ENCODE data around the gene CD300H. TPM values are rescaled to one million over a fixed set of nuclear protein-coding genes. Genes with fewer than 3 reads are reported as not detected.

CD300H gene
- total RNA-seq, 1 donor from 2014 or later, result not detected

DNA sequence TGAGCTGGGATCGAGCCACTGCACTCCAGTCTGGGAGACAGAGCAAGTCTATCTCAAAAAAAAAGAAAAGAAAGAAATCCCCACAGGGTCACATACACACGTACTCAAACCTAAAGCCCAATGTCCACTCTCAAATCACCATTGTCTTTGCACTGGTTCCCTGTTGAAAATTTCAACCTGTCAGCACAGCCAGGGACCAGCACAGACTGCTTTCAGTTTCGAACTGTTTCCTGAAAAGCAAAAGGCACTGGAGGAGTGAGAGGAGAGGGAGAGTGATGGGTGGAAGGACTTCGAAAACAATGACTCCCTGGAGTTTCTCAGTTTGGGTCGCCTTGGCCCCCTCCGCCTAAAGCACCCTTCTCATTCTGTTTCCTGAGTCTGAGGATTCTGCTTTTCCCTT is 12.4 kb downstream of the CD300H start:
- Histone ChIP-seq H2AFZ (replicated peaks) (no peak overlapping the region), H3K9me3 (ENCODE audit: low read depth) (no peaks in the 10 kb centered on the region), H3K4me1 (no peaks in the 10 kb centered on the region), H3K79me2 (ENCODE audit: low read depth) (no peaks in the 10 kb centered on the region), H3K4me2 (no peak overlapping the region), H3K27me3 (no peaks in the 10 kb centered on the region), H3K4me3 (no peak overlapping the region), H4K20me1 (ENCODE audit: low read depth) (no peaks in the 10 kb centered on the region), H3K9ac (no peak overlapping the region), H3K36me3 (no peaks in the 10 kb centered on the region), H3F3A (ENCODE audit: low read depth) (no peaks in the 10 kb centered on the region), H3K27ac (no peak overlapping the region)
- peak overlapping the region; percentile 42 for H3K27ac Mint-ChIP-seq
- DNase-seq (ENCODE audit: low spot score), result no peak
- H3K27me3 Mint-ChIP-seq (ENCODE audit: insufficient read depth, low read depth), result peaks cover 6% of the 10 kb centered on the region
- no peaks in the 10 kb centered on the region for H3K36me3 Mint-ChIP-seq
- TF ChIP-seq, protein P1, sequence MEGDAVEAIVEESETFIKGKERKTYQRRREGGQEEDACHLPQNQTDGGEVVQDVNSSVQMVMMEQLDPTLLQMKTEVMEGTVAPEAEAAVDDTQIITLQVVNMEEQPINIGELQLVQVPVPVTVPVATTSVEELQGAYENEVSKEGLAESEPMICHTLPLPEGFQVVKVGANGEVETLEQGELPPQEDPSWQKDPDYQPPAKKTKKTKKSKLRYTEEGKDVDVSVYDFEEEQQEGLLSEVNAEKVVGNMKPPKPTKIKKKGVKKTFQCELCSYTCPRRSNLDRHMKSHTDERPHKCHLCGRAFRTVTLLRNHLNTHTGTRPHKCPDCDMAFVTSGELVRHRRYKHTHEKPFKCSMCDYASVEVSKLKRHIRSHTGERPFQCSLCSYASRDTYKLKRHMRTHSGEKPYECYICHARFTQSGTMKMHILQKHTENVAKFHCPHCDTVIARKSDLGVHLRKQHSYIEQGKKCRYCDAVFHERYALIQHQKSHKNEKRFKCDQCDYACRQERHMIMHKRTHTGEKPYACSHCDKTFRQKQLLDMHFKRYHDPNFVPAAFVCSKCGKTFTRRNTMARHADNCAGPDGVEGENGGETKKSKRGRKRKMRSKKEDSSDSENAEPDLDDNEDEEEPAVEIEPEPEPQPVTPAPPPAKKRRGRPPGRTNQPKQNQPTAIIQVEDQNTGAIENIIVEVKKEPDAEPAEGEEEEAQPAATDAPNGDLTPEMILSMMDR (IDR thresholded peaks at IDR 0.05), result no peak
- TF ChIP-seq EZH2phosphoT487 (IDR thresholded peaks at IDR 0.05) (no peak), EZH2 (IDR thresholded peaks at IDR 0.05) (no peak)
- H3K4me1 Mint-ChIP-seq, result peaks cover 15% of the 10 kb centered on the region
- peaks cover 8% of the 10 kb centered on the region for H3K9me3 Mint-ChIP-seq
- H3K4me3 Mint-ChIP-seq, result no peak overlapping the region

GRCh38 chr17:74552037-74552436 is 15.3 kb downstream of the CD300H start:
- no peak overlapping the region for H3K27ac ChIP-seq
- Mint-ChIP-seq H3K27me3 (ENCODE audit: insufficient read depth, low read depth) (peaks cover 6% of the 10 kb centered on the region), H3K36me3 (no peaks in the 10 kb centered on the region), H3K4me1 (peaks cover 15% of the 10 kb centered on the region), H3K27ac (peak overlapping the region; percentile 57), H3K4me3 (peak overlapping the region; percentile 30), H3K9me3 (no peaks in the 10 kb centered on the region)
- H3K9me3 ChIP-seq (ENCODE audit: low read depth), result no peaks in the 10 kb centered on the region
- no peak for TF ChIP-seq EZH2phosphoT487 (IDR thresholded peaks at IDR 0.05)
- no peak overlapping the region for H3K4me3 ChIP-seq
- H4K20me1 ChIP-seq (ENCODE audit: low read depth), result no peaks in the 10 kb centered on the region
- H3K4me2 ChIP-seq, result no peak overlapping the region
- H3K27me3 ChIP-seq, result no peaks in the 10 kb centered on the region
- no peaks in the 10 kb centered on the region for H3F3A ChIP-seq (ENCODE audit: low read depth)
- H3K36me3 ChIP-seq, result no peaks in the 10 kb centered on the region
- H3K9ac ChIP-seq, result no peak overlapping the region
- no peaks in the 10 kb centered on the region for H3K79me2 ChIP-seq (ENCODE audit: low read depth)
- H2AFZ ChIP-seq (replicated peaks), result no peak overlapping the region
- DNase-seq (ENCODE audit: low spot score), result no peak
- no peaks in the 10 kb centered on the region for H3K4me1 ChIP-seq

- Histone ChIP-seq H3F3A (ENCODE audit: low read depth) (no peaks in the 10 kb centered on the region), H3K4me2 (no peak overlapping the region), H2AFZ (replicated peaks) (no peak overlapping the region), H3K4me3 (no peak overlapping the region), H3K79me2 (ENCODE audit: low read depth) (no peaks in the 10 kb centered on the region), H3K27ac (no peak overlapping the region), H3K36me3 (no peaks in the 10 kb centered on the region), H3K9me3 (ENCODE audit: low read depth) (no peaks in the 10 kb centered on the region), H3K27me3 (no peaks in the 10 kb centered on the region), H3K9ac (no peak overlapping the region), H4K20me1 (ENCODE audit: low read depth) (no peaks in the 10 kb centered on the region), H3K4me1 (no peaks in the 10 kb centered on the region)
- no peaks in the 10 kb centered on the region for H3K36me3 Mint-ChIP-seq
- peaks cover 15% of the 10 kb centered on the region for H3K4me1 Mint-ChIP-seq
- H3K9me3 Mint-ChIP-seq, result no peaks in the 10 kb centered on the region
- no peak for TF ChIP-seq EZH2phosphoT487 (IDR thresholded peaks at IDR 0.05)
- TF ChIP-seq, protein P1 (IDR thresholded peaks at IDR 0.05), result no peak
- no peak for TF ChIP-seq EZH2 (IDR thresholded peaks at IDR 0.05)
- peaks cover 6% of the 10 kb centered on the region for H3K27me3 Mint-ChIP-seq (ENCODE audit: insufficient read depth, low read depth)
- no peak overlapping the region for H3K27ac Mint-ChIP-seq
- no peak overlapping the region for H3K4me3 Mint-ChIP-seq
- DNase-seq (ENCODE audit: low spot score), result no peak
These were observed 16.7 kb downstream of the CD300H start for GRCh38 chr17:74550602-74551001.

- Histone ChIP-seq H3K9me3 (ENCODE audit: low read depth) (no peaks in the 10 kb centered on the region), H3F3A (ENCODE audit: low read depth) (no peaks in the 10 kb centered on the region), H3K4me2 (no peak overlapping the region), H3K27ac (no peak overlapping the region), H3K4me3 (no peak overlapping the region), H3K27me3 (no peaks in the 10 kb centered on the region), H3K4me1 (no peaks in the 10 kb centered on the region), H3K79me2 (ENCODE audit: low read depth) (no peaks in the 10 kb centered on the region), H2AFZ (replicated peaks) (no peak overlapping the region), H3K9ac (no peak overlapping the region), H3K36me3 (no peaks in the 10 kb centered on the region), H4K20me1 (ENCODE audit: low read depth) (no peaks in the 10 kb centered on the region)
- no peaks in the 10 kb centered on the region for H3K36me3 Mint-ChIP-seq
- no peak overlapping the region for H3K27ac Mint-ChIP-seq
- DNase-seq (ENCODE audit: low spot score), result no peak
- H3K27me3 Mint-ChIP-seq (ENCODE audit: insufficient read depth, low read depth), result peaks cover 6% of the 10 kb centered on the region
- peaks cover 24% of the 10 kb centered on the region for H3K4me1 Mint-ChIP-seq
- no peak for TF ChIP-seq EZH2phosphoT487 (IDR thresholded peaks at IDR 0.05)
- TF ChIP-seq, protein P1 (IDR thresholded peaks at IDR 0.05), result no peak
- no peak for TF ChIP-seq EZH2 (IDR thresholded peaks at IDR 0.05)
- no peak overlapping the region for H3K4me3 Mint-ChIP-seq
- no peaks in the 10 kb centered on the region for H3K9me3 Mint-ChIP-seq
These were observed 18.0 kb downstream of the CD300H start for GRCh38 chr17:74549343-74549742.

All from neural progenitor cell (in vitro differentiated cells).